Activated naive CD4-positive, alpha-beta T cell (primary cell): Measurements from ENCODE around the gene CMBL.
"Not testable (repeated sequence)": the region's sequence is repeated elsewhere in the genome, so short reads cannot be mapped to it uniquely, and the experiment has no call there.

Experiments
- DNase-seq, 4 experiments: peaks; one replicate each; lab custom pipeline; 2025; lab: John Stamatoyannopoulos, UW

CMBL gene

DNA sequence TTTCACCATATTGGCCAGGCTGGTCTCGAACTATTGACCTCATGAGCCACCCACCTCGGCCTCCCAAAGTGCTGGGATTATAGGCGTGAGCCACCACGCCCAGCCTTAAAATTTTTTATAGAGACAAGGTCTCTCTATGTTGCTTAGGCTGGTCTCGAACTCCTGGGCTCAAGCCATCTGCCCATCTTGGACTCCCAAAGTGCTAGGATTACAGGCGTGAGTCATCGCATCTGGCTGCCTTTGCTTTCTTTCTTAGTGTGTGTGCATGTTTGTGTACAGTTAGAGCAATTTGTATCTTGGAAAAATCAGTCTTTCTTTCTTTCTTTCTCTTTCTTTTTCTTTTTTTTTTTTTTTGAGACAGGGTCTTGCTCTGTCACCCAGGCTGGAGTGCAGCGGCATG lies 22.3 kb downstream of the CMBL start:
- DNase-seq: not testable (repeated sequence)

DNA sequence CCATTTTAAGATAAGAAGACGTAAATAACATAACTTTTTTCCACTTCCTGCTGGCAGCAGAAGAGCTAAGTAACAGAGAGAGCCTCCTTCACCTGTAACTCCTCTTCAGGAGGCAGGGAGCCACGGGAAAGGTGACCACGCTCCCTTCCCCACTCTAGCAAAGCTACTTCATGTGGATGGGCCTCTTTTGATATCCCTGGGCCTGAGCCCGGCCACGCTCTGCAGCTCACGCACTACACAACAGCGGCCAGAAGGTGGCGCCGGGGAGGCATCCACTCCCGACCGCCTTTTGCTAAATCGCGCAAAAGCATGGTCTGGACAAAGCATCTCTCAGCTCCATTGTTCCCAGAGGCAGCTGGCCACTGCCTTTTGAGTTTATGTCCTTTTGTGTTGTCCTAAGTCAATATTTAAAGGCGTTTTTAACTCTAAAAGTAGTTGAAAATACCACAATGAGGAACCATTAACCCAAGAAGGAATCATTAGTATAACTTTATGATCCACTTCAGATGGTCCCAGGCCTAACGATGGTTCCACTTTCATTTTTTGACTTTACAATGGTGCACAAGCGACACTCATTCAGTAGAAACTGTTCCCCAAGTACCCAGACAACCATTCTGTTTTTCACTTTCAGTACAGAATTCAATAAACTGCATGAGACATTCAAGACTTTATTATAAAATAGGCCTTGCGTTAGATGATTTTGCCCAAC lies 23.6 kb downstream of the CMBL start:
- peak; percentile 29 to 71 (median 70) for DNase-seq

DNA sequence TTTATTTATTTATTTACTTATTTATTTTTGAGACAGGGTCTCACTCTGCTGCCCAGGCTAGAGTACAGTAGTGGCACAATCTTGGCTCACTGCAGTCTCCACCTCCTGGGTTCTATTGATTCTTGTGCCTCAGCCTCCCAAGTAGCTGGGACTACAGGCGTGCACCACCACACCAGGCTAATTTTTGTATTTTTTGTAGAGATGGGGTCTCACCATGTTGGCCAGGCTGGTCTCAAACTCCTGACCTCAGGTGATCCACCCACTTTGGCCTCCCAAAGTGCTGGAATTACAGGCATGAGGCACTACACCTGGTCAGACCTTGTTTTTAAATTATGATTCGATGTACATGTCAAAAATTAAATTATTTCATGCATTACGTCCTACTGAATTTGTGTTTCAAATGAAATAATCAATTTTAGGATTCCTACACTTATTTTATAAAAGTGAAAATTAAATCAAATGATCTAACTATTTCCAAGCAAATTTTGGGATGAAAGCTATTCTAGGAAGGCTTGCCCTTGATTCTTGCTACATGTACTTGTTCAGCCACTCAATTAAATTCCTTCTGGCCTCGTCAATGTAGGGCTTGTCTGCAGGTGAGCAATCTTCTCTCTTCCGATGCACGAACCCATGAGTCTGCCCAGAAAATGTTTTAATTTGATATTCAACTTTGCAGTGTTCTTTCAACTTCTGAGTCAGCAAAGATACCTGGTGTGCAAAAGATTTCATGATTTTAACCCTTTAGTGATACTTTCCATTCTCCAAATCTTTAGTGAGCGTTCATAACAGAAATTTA lies 27.6 kb downstream of the CMBL start:
- DNase-seq: no peak

GRCh38 chr5:10279328-10279727 lies 28.4 kb downstream of the CMBL start:
- no peak for DNase-seq

DNA sequence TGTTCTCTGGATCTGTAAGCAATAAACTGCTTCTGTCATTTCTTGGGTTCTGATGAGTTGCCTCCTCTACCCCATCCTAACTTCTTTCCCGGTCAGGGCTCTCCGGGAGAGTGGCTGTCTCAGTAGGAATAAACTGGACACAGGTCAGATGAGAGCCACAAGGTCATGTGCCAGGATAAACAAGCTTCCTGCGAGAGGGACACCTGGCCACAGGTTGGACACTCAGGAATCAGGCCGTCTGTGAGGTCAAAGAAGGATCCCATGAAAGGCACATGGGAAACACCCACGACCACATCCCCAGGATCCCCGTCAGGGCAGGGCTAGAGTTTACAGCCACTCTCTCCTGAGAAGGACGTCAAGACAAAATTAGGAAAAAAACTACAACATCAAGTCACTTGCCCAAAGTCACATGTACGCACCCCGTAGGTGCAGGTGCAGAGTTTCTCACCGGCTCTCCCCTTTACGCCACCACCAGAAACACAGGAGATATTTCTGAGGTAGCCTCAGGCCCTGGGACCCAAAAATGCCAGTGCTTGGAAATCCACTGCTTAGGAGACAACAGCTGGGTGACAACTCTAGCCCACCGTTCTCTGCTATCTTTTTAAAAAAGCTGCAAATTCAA lies 28.9 kb downstream of the CMBL start:
- no peak for DNase-seq

DNA sequence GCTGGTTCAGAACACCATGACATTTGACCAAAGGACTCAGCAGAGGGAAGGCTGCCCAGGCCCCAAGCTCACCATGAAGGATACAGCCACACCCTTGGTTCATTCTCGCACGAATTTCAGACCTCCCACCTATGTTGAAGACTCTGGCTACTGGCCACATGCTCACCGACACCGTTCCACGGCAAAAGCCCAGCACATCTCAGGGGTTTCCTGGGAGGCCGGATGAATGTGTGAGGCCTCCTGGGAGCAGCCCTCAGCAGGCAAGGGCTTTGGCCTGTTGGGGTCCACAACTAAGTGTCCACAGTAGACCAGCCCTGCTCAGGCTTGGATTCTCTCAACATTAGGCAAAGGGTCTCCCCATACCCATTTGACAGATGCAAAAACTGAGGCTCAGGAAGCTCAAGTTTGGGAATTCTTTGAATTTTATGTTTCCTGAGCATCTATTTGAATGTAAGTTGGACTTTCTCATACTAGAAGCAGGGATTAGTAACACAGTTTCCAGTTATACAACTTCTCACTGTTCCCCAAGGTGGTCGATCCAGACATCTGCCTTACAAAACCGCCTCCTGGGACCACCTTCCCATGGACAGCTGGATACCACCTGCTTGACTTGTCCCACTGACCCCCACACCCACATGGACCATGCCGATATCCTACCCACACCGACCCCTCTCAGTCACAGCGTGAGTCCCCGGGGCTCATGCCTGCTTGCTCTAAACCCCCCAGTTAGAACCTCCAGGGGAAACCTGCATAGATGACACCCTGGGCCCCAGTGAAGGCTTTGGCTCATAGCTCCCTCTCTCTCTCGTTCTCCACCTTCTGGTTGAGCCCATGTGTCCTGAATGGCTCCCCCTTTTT lies 29.7 kb downstream of the CMBL start:
- no peak for DNase-seq

- DNase-seq: no peak
These were observed 31.0 kb downstream of the CMBL start for GRCh38 chr5:10276691-10277090.

GRCh38 chr5:10275991-10276390 lies 31.7 kb downstream of the CMBL start:
- no peak for DNase-seq

DNA sequence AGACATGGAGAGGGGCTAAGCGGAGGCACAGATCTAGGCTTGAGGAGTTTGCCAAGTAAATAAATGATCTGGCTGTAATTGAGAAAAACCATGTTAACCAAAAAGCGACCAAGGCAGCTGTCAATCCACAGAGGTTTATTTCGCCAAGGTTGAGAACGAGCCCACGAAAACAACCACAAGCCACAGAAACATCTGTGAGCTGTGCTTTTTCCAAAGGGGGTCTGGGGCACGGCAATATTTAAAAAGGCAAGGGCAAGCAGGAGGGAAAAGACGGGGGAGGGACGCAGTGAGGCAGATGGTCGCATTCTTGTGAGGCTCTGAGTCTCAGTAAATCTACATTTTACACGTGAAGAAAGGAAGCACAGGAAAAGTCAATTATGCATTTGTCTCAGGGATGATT lies 32.2 kb downstream of the CMBL start:
- no peak for DNase-seq

DNA sequence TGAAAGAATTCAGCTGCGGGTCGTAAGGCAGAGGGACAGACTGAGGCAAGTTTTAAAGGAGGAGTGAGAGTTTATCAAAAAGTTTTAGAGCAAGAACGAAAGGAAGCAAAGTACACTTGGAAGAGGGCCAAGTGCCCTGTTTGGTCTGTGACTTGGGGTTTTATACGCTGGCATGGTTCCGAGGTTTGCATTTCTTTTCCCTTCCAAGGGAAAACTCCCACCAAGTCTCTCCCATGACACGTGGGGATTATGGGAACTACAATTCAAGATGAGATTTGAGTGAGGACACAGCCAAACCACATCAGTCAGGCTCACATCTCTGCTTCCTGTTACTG lies 34.9 kb downstream of the CMBL start:
- DNase-seq: not testable (repeated sequence)

DNA sequence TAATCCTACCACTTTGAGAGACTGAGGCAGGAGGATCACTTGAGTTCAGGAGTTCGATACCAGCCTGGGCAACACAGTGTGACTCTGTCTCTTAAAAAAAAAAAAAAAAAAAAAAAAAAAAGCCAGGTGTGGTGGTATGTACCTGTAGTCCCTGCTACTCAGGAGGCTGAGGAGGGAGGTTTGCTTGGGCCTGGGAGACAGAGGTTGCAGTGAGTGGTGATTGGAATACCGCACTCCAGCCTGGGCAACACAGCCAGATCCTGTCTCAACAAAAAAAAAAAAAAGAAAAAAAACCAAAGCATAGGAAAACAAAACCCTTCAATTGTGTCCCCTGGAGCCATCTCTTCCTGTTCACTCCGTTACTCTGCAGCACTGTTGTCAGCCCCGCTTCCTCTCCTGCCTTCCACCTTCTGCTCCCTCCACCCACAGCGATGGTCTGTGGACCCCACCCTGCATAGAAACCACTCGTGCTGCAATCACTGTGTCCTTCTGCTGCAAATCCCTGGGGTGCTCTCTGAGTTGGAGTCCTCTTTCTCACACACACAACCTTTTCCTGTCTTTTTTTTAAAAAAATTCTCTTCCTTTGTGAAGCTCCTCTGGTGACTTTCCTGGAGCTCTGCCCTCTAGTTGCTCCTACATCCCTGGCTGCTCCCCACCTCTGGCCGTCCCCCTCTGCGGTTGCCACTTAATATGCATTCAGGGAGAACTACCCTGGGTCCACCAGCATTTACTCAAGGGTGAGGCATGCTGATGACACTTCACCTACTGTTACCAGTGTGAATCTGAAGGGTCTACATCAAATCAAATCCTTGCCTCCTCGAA lies 35.4 kb downstream of the CMBL start:
- no peak for DNase-seq

DNA sequence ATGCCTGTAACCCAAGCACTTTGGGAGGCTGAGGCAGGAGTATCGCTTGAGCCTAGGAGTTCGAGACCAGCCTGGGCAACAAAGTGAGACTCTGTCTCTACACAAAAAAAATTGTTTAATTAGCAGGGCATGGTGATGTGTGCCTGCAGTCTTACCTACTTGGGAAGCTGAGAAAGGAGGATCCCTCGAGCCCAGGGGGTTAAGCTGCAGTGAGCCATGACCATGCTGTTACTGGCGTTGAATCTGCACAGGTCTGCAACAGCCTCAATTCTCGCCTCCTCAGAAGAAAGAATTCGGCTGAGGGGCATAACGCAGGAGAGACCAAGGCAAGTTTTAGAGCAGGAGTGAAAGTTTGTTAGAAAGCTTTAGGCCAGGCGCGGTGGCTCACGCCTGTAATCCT lies 39.6 kb downstream of the CMBL start:
- DNase-seq: no peak

DNA sequence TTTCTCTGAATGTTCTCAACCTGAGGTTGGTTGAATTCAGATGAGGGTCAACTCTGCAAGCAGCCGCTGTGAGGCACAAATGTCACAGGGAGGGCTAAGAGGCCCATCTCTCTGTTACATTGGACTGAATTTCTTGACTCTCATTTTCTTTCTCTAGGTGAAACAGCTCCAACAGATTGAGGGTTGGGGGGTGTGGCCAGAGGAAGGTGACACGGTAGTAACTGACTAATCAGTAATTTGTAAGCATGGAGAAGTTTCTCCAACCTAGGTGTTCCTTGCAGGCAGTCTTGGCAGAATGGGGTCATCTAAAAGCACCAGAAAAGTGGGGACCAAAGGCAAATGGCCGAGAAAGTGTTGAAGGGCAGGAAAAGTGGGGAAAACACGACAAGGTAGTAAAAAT lies 40.9 kb downstream of the CMBL start:
- DNase-seq: no peak

- DNase-seq: no peak
These were observed 41.6 kb downstream of the CMBL start for GRCh38 chr5:10266137-10266536.

GRCh38 chr5:10265245-10266109 lies 42.2 kb downstream of the CMBL start:
- DNase-seq: no peak

DNA sequence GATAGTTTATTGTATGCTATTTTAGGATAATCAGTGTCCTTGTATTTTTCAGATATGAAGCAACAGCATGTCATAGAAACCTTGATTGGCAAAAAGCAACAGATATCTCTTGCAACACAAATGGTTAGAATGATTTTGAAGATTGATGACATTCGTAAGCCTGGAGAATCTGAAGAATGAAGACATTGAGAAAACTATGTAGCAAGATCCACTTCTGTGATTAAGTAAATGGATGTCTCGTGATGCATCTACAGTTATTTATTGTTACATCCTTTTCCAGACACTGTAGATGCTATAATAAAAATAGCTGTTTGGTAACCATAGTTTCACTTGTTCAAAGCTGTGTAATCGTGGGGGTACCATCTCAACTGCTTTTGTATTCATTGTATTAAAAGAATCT lies 43.1 kb downstream of the CMBL start:
- DNase-seq: no peak

- no peak for DNase-seq
These were observed 44.7 kb downstream of the CMBL start for GRCh38 chr5:10262995-10263394.

GRCh38 chr5:10262121-10262774 lies 45.5 kb downstream of the CMBL start:
- no peak for DNase-seq

- no peak for DNase-seq
These were observed 46.6 kb downstream of the CMBL start for GRCh38 chr5:10261065-10261464.

- DNase-seq: no peak
These were observed 47.8 kb downstream of the CMBL start for GRCh38 chr5:10259899-10260298.
